AG04449 (cell line): ENCODE data around the gene MYPN.
"Not testable (repeated sequence)": the region's sequence is repeated elsewhere in the genome, so short reads cannot be mapped to it uniquely, and the experiment has no call there.

Experiments
- CTCF ChIA-PET: fragments of 350-600 bp; formaldehyde crosslinking; extraction: SDS; loops from one replicate; lab custom pipeline; 2021; ENCODE audit warnings: antibody characterized with exemption; lab: Yijun Ruan, JAX
- POLR2A ChIA-PET: fragments of 400-600, 350-600 bp; formaldehyde crosslinking; extraction: SDS; loops from one replicate; lab custom pipeline; 2020; ENCODE audit warnings: antibody characterized with exemption, inconsistent platforms; lab: Yijun Ruan, JAX
- DNase-seq: peaks from one replicate; pipeline ENCODE4 v3.0.0-alpha.2; 2010; ENCODE audit warnings: low read depth, low spot score
- H3K4me3 ChIP-seq: 2 replicates; pipeline ENCODE4 v1.5.1; 2011; ENCODE audit warnings: low read depth, mild to moderate bottlenecking, control low read depth, low read length
- CTCF ChIP-seq: IDR thresholded peaks from one replicate; pipeline ENCODE4 v1.5.1; 2011; ENCODE audit warnings: mild to moderate bottlenecking, moderate library complexity, low read length, control low read depth, inconsistent platforms; ENCODE audit not compliant: insufficient read depth; ENCODE audit errors: missing control alignments

The MYPN gene

GRCh38 chr10:68075550-68076004 is 33.7 kb upstream of the MYPN start:
- POLR2A ChIA-PET, result no interaction called here
- DNase-seq, result no peak
- CTCF ChIA-PET, result interaction anchor here (1.4 to 4.6 kb wide), 2 partner anchors 80 to 137 kb away, joined by 5 to 50 read pairs; no protein-coding TSS in a partner anchor
- peak overlapping the region; percentile 42 for H3K4me3 ChIP-seq
- TF ChIP-seq CTCF, result no peak

- POLR2A ChIA-PET, H3K4me3 ChIP-seq, DNase-seq: not testable (repeated sequence)
- CTCF ChIA-PET, result interaction anchor here (1.4 to 4.6 kb wide), 2 partner anchors 80 to 137 kb away, joined by 5 to 50 read pairs; no protein-coding TSS in a partner anchor
Observed at GRCh38 chr10:68076081-68076480, 33.2 kb upstream of the MYPN start.

GRCh38 chr10:68077026-68077425 is 32.3 kb upstream of the MYPN start:
- ChIA-PET POLR2A (no interaction called here), CTCF (interaction anchor here (1.1 to 4.6 kb wide), 5 partner anchors 79 to 225 kb away, joined by 3 to 50 read pairs (median 4); no protein-coding TSS in a partner anchor)
- no peak for DNase-seq
- TF ChIP-seq CTCF, result no peak
- H3K4me3 ChIP-seq, result no peak overlapping the region

- ChIA-PET POLR2A (no interaction called here), CTCF (interaction anchor here (4.6 kb wide), 1 partner anchor 76 kb away, joined by 50 read pairs; no protein-coding TSS in a partner anchor)
- no peak for DNase-seq
- H3K4me3 ChIP-seq, result no peak overlapping the region
- TF ChIP-seq CTCF, result no peak
Observed at GRCh38 chr10:68079434-68079833, 29.9 kb upstream of the MYPN start.

- ChIA-PET CTCF (interaction anchor here (1.3 to 8.5 kb wide), 2 partner anchors 74 to 126 kb away, joined by 7 to 347 read pairs; no protein-coding TSS in a partner anchor), POLR2A (no interaction called here)
- no peak for DNase-seq
- no peak overlapping the region for H3K4me3 ChIP-seq
- TF ChIP-seq CTCF, result no peak
Observed at GRCh38 chr10:68080853-68081431, 28.3 kb upstream of the MYPN start.

- ChIA-PET POLR2A (no interaction called here), CTCF (interaction anchor here (1.3 to 8.5 kb wide), 3 partner anchors 58 to 125 kb away, joined by 7 to 347 read pairs (median 9); no protein-coding TSS in a partner anchor)
- TF ChIP-seq CTCF, result no peak
- H3K4me3 ChIP-seq, result no peak overlapping the region
- no peak for DNase-seq
Observed at GRCh38 chr10:68081916-68082315, 27.4 kb upstream of the MYPN start.
